ENCODE results near the gene PYCR2.

DNA sequence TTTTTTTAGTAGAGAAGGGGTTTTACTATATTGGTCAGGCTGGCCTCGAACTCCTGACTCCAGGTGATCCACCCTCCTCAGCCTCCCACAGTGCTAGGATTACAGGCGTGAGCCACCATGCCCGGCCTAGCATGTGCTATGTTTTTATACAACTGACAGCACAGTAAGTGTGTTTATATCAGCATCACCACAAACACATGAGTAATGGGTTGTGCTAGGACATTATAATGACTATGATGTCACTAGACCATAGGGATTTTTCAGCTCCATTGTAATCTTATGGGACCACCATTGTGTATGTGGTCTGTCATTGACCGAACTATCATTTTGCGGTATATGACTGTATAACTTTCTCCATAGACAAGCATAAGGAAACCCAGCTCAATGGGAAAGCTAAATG is 10.7 kb upstream of the PYCR2 start:
- TF ChIP-seq, protein P1, sequence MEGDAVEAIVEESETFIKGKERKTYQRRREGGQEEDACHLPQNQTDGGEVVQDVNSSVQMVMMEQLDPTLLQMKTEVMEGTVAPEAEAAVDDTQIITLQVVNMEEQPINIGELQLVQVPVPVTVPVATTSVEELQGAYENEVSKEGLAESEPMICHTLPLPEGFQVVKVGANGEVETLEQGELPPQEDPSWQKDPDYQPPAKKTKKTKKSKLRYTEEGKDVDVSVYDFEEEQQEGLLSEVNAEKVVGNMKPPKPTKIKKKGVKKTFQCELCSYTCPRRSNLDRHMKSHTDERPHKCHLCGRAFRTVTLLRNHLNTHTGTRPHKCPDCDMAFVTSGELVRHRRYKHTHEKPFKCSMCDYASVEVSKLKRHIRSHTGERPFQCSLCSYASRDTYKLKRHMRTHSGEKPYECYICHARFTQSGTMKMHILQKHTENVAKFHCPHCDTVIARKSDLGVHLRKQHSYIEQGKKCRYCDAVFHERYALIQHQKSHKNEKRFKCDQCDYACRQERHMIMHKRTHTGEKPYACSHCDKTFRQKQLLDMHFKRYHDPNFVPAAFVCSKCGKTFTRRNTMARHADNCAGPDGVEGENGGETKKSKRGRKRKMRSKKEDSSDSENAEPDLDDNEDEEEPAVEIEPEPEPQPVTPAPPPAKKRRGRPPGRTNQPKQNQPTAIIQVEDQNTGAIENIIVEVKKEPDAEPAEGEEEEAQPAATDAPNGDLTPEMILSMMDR (IDR thresholded peaks at IDR 0.05), result no peak
- no peak for TF ChIP-seq POLR2A (IDR thresholded peaks at IDR 0.05)

All from Peyer's patch (tissue), 4 donors.